HL-60 (cell line): ENCODE data around the gene SDCCAG8.
"Not testable (repeated sequence)": the region's sequence is repeated elsewhere in the genome, so short reads cannot be mapped to it uniquely, and the experiment has no call there.

ENCODE experiments used
- DNase-seq, 2 experiments: peaks; one replicate each; pipeline ENCODE4 v3.0.0-alpha.2; 2010 to 2020; ENCODE audit warnings: low read depth in 1 of 2, low spot score in 1 of 2
- H3K27ac ChIP-seq: fragments of 250-450 bp; sonication (Bioruptor Pico); replicated peaks from 2 replicates; pipeline ENCODE4 v1.5.1; 2020; ENCODE audit warnings: mild to moderate bottlenecking, moderate library complexity
- H3K27me3 ChIP-seq: fragments of 250-450 bp; sonication (Bioruptor Pico); 2 replicates; pipeline ENCODE4 v1.5.1; 2021; ENCODE audit warnings: mild to moderate bottlenecking, moderate library complexity; ENCODE audit not compliant: insufficient read depth, poor library complexity, severe bottlenecking
- H3K4me3 ChIP-seq: replicated peaks from 2 replicates; pipeline ENCODE4 v1.5.1; 2011; ENCODE audit warnings: mild to moderate bottlenecking, control low read depth, low read length; ENCODE audit not compliant: insufficient read depth
- GABPA ChIP-seq: IDR thresholded peaks from 2 replicates; pipeline ENCODE4 v1.6.1; 2012; ENCODE audit warnings: low read depth
- POLR2AphosphoS5 ChIP-seq: IDR thresholded peaks from 2 replicates; pipeline ENCODE4 v1.6.1; 2012; ENCODE audit warnings: low read depth
- REST ChIP-seq: IDR thresholded peaks from 2 replicates; pipeline ENCODE4 v1.6.1; 2012; ENCODE audit warnings: low read depth; ENCODE audit not compliant: insufficient replicate concordance
- SPI1 ChIP-seq: IDR thresholded peaks from 2 replicates; pipeline ENCODE4 v1.6.1; 2012; ENCODE audit warnings: low read depth, mild to moderate bottlenecking, borderline replicate concordance
- long read RNA-seq: library from polyadenylated mRNA; unstranded; transcript quantifications from one replicate; pipeline ENCODE4 v2.0.0, GENCODE V29; 2020
- TF ChIP-seq, protein P1 (sequence below): IDR thresholded peaks from one replicate; pipeline ENCODE4 v1.5.1; 2011; ENCODE audit warnings: low read length, control low read depth, inconsistent platforms; ENCODE audit not compliant: insufficient read depth

SDCCAG8 gene
- long read RNA-seq, partial matches to known transcripts = 31 of 89 reads
- long read RNA-seq, other reads (novel, unspliced or antisense) = 53 of 89 reads

- peak; percentile 90 for TF ChIP-seq POLR2AphosphoS5
- TF ChIP-seq REST = no peak
- TF ChIP-seq GABPA = no peak
- TF ChIP-seq SPI1 = no peak
- TF ChIP-seq, protein P1, sequence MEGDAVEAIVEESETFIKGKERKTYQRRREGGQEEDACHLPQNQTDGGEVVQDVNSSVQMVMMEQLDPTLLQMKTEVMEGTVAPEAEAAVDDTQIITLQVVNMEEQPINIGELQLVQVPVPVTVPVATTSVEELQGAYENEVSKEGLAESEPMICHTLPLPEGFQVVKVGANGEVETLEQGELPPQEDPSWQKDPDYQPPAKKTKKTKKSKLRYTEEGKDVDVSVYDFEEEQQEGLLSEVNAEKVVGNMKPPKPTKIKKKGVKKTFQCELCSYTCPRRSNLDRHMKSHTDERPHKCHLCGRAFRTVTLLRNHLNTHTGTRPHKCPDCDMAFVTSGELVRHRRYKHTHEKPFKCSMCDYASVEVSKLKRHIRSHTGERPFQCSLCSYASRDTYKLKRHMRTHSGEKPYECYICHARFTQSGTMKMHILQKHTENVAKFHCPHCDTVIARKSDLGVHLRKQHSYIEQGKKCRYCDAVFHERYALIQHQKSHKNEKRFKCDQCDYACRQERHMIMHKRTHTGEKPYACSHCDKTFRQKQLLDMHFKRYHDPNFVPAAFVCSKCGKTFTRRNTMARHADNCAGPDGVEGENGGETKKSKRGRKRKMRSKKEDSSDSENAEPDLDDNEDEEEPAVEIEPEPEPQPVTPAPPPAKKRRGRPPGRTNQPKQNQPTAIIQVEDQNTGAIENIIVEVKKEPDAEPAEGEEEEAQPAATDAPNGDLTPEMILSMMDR = no peak
- peak; percentile 99 for DNase-seq
- Histone ChIP-seq H3K27ac (peak within 1 kb of the TSS; percentile 92), H3K4me3 (peak within 1 kb of the TSS; percentile 74), H3K27me3 (no peaks in the 10 kb centered on the region)
Observed at GRCh38 chr1:243255791-243256512, at the start of gene SDCCAG8. Gene SDCCAG8, plus strand, starts transcription at chr1:243256041. Its CDS starts 133 bp downstream, at chr1:243256174.

DNA sequence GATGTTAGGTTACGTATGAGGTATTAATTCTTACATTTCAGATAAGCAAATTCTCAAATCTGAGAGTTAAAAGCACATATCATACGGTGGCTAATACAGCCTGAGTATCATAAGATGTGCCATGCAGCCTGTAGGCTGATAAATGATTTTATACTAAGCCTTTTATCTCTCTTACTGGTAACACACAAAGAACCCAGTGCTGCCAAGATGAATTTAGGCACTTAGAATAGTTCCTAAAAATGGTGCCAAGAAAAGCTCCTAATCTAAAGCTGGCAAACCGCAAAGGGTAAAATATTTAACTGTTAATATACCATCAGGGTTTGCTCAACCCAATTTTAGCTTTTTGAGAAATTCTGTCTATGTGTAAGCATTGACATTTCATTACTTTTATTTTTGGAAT, 43.9 kb upstream of the SDCCAG8 start:
- not testable (repeated sequence) for DNase-seq, H3K27me3 ChIP-seq, H3K4me3 ChIP-seq, H3K27ac ChIP-seq

- Histone ChIP-seq H3K4me3 (no peak overlapping the region), H3K27ac (no peak overlapping the region), H3K27me3 (no peaks in the 10 kb centered on the region)
- TF ChIP-seq POLR2AphosphoS5 (no peak), GABPA (no peak), SPI1 (no peak), REST (no peak)
- TF ChIP-seq, protein P1 = no peak
- peak in 1 of 2 experiments; percentile 35 for DNase-seq
Observed at GRCh38 chr1:243213045-243213787, 42.6 kb upstream of the SDCCAG8 start.

- not testable (repeated sequence) for H3K4me3 ChIP-seq, H3K27ac ChIP-seq, DNase-seq
Observed at GRCh38 chr1:243215276-243215875, 40.5 kb upstream of the SDCCAG8 start.

More at GRCh38 chr1:243215276-243215875, 40.5 kb upstream of the SDCCAG8 start:
- H3K27me3 ChIP-seq = not testable (repeated sequence)
